Measurements from ENCODE around the gene TYW3.

TYW3 gene, protein sequence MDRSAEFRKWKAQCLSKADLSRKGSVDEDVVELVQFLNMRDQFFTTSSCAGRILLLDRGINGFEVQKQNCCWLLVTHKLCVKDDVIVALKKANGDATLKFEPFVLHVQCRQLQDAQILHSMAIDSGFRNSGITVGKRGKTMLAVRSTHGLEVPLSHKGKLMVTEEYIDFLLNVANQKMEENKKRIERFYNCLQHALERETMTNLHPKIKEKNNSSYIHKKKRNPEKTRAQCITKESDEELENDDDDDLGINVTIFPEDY

DNA sequence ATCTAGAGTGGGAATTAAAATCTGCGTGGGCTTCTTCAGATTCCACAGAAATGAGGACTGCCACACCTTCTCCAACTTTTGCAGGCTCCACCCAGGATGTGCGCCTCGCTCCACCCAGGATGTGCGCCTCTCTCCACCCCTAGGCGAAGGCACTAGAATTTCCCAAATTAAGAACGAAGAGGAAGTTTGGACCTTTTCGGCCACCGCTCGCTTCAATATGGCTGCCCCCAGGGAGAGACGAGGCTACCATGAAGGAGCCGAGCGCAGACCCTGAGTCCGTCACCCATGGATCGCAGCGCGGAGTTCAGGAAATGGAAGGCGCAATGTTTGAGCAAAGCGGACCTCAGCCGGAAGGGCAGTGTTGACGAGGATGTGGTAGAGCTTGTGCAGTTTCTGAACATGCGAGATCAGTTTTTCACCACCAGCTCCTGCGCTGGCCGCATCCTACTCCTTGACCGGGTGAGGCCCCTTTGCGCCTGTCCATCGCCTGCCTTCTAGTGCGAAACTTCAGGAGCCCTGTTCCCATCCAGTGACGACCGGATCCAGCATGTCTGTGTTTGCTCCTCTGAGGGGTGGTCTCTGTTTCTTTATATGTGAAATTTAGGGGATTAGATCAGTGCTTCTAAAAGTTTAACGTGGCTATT is at the start of gene TYW3, which contains the start of gene CRYZ:
Gene TYW3 (plus strand): TSS at position 193 of the 644 bp plus-strand sequence. CDS start 93 bp downstream, at position 286.
Gene CRYZ (minus strand): TSS at position 91 of the 644 bp plus-strand sequence. CDS start 8,229 bp downstream, outside the sequence.
- DNase-seq, result peak; percentile 95

DNA sequence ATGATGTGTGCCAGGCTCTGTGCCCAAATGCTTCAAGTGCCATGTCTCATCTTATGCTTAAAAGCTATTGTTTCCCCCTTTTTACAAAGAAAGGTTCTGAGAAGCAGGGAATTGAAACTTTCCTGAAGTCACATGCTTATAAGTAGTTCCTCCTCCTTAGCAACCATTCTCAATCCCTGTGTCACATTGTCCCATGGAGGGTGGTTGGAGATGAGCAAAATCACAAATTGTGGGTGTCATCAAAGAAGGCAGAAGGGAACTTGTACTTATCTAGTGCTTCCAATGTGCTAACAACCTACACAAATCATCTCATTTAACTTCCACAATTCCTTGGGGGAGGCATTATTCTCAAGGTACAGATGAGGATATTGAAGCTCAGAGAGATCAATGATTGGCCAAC is 49.3 kb upstream of the TYW3 start:
- peak; percentile 24 for DNase-seq

DNA sequence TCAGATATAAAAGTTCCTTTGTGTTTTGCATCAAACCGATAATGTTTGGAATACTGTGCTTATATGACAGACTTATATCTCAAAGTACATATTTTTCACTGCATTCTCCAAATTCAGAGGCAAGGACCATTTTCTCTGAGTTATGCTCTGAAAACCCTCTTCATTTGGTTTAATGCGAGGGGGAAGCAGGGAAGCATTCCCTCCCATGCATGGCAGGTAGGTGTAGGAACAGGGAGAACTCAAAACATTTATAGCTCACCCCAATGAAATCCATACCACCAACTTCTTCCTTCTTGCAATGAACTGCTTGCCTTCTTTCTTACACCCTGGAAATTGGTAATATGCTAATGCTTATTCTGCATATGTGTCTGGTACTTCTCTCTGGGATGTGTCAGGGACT is 48.7 kb upstream of the TYW3 start:
- no peak for DNase-seq

DNA sequence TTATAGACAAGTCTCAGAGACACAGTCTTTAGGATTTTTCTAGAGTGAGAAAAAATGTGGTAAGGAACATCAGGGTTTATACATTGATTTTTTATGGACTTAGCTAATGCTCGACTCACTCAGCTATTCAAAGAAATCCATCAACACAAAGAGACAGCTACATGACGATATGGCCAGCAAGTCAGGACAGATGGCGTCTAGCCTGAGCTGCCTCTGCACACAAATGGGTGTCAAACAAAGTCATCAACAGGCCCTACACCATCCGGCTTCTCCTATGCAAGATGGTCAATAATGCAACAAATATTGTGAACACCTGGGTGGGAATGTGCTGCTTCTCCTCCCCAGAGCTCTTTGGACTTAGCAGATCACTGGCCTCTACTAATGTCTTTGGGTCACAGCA is 46.0 kb upstream of the TYW3 start:
- DNase-seq, result no peak

DNA sequence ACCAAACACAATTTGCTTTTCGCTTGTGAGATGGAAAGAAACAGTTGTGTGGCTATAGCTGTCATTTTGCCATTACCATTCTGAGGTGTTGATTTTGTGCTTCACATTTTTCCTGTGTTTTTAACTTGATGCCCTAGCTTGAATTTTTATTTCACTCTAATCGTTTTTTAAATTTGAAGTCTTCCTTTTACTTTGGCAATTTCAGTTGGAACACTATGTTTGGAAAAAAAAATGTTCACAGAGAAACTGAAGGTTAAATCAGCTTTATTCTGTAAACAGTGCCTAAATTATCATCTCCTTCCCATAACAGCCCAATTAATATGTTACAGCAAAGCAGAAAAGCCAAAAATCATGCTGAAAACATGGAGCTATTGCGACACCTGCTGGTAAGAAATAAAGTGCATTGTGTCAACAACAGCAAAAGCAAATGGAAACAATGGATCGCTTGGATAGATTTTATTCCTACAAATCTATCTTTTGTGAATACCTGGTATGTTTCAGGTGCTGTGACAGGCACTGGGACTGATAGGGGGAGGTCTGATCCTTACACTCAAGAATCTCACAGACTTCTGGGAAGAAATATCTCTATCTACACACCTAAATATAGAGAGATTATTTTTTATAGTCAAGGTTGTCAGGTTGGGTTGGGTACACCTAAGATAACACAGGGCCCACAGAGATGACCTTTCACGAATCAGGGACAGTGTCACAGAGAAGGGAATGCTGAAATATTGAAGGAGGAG is 43.2 kb upstream of the TYW3 start:
- DNase-seq, result peak; percentile 40

DNA sequence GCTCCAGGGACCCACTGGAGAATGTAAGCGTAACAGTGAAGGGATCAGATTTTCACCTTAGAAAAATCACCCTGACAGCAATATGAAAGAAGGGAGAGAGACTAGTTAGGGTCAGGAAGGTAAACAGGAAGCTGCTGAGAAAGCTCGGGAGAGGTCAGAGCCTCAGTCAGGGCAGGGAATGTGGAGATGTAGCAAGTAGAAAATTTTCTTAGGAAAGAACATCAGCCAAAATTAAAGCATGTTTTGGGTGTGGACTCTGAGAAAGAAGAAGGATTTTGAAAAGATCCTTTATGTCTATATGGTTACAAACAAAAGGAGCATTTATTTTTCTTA is 42.6 kb upstream of the TYW3 start:
- no peak for DNase-seq

DNA sequence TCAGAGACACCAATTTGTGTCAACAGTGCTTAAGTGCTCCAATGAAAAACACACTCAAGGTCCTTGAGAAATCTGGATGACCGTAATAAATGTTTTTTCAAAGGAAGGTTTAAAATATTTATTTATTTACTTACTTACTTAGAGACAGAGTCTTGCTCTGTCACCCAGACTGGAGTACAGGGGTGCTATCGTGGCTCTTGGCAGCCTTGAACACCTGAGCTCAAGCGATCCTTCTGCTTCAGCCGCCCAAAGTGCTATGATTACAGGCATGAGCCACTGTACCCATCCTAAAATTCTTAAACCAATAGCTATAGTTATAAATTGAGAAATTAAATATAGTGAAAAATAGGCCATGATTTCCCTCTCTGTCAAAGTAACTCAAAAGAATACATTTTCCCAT is 42.0 kb upstream of the TYW3 start:
- no peak for DNase-seq

DNA sequence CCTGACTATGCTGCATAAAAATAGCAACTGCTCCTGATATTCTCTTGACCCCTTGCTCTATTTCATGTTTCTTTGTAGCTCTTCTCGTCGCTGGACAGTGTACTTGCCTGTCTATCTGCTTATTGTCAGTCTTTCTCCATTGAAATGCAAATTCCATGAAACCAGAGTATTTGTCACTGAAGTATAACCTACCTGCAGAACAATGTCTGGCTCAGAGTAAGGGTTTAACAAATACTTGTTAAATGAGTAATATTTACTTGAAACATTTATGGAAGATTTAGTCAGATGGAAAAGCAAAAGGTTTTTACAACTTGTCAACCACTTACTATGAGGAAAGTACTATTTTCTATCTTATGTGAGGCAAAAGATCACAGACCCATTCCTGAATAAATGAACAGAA is 39.5 kb upstream of the TYW3 start:
- DNase-seq, result no peak

DNA sequence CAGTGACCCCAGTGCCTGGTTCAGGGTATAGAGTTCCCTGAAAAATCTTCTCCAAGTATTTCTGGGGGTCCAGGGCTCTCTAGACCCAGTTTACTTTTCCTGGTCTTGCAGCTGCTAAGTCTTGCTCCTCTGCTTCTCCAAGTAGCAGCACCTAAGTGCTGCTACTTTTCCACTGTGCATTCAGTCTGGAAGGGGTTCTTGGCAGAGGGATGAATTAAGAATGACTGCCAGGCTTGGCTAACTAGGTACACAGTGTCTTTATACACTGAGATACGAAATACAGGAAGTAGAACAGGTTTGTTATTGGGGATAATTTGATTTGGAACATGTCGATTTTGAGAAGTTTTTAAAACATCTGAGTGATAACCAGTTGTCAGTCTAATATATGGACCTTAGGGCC is 35.1 kb upstream of the TYW3 start:
- DNase-seq, result no peak

DNA sequence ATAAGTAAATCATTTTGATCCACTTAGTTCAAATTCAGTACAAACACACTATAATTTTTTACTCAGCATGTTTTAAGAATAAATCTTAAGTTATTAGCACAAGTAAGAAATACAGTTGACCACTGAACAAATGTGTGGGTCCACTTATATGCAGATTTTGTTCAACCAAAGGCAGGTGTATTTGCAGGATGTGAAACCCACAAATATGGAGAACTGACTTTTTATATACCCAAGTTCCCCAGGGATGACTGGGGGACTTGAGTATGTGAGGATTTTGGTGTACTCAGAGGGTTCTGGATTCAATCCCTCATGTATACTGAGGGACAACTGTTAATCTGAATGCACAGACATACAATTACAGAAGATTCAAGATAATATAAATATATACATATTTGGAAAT is 33.6 kb upstream of the TYW3 start:
- DNase-seq, result no peak

DNA sequence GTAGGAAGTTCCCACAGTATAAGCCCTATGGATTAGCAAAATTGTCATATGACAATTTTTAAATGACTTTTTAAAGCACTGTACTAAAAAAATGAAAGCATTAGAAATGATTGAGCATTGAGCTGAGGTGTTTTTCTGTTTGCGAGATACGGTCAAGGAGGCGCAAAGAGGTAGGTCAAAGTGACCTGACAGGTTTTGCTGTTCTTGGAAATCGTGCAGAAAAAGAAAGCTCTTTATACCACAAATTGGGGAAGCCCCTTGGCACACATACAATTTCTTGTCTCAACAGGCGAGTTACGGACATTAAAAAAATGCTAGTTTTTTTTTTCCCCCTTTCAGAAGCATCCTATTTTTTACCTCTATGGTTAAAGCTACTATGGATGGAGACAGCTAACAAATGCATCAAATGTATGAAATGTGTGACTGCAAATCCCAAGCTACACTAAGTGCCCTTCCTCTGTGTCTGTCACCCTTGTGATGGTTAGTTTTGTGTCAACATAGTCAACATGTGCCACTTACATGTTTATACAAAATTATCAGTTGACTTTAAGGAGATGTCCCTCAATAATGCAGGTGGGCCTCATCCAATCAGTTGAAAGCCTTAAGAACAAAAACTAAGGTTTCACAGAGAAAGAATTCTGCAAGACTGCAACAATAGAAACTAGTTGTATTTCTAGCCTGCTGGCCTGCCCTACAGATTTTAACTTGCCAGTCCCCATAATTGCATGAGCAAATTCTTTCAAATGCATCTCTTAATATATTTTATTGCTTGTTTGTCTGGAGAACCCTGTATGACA is 29.4 kb upstream of the TYW3 start:
- no peak for DNase-seq

DNA sequence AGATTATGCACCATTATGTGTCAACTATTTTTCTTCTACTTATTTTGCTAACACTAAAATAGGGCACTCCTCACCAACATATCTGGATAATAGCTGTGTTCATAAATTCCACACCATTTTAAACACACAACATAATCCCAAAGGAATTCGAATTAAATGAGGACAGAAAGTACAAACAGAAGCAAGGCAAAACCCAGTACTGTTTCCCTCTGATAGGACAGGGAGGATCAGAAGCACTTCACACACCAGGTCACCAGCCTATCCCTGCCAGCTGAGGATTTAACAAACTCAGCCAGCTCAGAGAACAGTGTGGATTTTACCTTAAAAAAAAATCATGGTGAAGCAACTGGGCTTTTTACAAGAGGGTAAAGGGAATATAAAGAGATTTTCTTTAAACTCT is 20.1 kb upstream of the TYW3 start:
- DNase-seq, result no peak

DNA sequence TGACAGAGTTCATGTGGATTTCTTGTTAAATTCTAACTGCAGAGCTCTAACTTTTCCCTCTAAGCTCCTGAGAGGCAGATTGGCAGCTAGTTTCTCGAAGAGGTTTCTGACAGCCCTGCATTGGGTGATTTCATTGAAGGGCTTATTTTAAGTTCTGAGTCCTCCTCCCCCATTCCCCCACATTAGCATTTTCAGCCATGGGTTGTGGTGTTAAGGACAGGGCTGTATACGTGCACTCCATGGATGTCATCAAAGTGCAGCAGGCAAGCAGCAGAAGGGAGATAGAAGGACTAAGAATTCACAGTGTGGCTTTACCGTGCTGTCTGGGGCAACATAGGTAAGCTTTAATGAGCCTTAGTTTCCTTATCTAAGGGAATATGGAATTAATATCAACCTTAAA is 19.1 kb upstream of the TYW3 start:
- no peak for DNase-seq

DNA sequence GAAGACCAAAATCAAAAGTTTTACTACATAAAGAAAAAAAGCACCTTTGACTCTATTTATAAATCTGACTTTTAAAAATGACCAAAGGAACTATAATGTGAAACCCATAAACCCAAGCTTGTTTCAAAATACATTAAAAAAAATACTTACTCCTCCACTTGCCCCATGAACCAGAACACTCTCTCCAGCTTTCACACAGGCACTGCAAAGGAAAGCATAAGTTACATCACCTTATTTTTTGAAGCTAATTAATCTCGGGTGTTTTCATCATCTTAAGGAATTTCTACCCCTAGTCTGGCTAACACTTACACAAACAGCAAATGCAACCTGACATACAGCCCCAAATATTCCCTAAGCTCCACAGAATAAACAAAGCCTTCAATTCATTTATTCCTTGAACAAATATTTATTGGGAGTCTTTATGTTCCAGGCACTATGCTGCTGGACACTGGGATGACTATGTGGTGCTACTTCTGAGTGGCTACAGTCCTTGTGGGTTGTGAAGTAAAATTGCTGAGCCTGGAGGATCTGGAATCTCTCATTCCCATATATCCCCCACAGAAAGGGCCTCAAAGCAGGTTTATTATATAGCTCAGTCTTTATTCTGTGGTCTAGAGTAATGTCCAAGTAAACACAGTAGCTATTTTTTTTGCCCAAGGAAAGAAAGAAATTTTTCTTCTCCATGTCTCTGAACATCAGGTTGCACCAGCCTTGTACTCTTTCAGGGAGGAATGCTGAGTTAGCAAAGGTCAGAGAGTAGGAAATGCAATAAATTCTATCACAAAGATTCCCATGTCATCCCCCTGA is 18.3 kb upstream of the TYW3 start:
- no peak for DNase-seq

DNA sequence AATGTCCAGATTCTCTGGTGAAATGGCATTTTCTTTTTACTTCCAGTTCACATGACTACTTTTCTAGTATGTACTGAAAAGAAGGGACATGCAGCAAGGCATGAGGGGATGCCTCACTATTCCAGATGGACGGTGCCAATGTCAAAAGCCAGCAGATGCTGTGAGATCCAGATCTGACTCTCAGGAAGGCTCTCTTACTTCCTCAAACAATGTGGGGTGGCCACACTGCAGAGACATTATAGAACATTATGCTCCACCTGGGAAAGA is 17.8 kb upstream of the TYW3 start:
- DNase-seq, result no peak

DNA sequence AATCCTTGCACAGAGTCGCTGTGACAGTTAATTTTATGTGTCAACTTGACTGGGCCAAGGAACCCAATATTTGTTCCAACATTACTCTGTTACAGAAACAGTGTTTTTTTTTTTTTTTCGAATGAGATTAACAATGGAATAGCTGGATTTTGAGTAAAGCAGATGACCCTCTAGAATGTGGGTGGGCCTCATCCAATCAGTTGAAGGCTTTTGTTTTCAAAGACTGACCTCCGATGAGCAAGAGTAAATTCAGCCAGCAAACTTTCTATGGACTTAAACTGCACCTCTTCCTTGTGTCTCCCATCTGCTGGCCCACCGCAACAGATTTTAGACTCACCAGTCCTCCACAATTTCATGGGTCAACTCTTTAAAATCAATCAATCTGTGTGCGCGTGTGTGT is 17.1 kb upstream of the TYW3 start:
- DNase-seq, result no peak

DNA sequence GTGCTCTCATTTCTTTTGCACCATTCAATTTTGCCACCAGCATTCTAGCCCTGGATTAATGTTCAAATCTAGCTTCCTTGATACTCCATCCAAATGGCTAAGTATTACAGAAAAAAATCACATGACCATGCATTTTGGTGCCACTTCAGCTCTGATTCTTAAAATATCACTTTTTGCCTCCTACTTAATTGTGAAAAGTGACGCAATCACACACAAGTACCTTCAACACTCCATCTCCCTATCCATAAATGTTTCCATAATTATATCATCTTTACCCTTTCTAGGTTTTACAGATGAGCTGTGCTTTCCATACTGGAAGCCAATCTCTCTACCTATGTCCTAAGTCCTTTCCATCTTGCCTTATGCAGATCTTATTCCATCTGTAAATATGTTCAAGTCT is 16.1 kb upstream of the TYW3 start:
- no peak for DNase-seq

DNA sequence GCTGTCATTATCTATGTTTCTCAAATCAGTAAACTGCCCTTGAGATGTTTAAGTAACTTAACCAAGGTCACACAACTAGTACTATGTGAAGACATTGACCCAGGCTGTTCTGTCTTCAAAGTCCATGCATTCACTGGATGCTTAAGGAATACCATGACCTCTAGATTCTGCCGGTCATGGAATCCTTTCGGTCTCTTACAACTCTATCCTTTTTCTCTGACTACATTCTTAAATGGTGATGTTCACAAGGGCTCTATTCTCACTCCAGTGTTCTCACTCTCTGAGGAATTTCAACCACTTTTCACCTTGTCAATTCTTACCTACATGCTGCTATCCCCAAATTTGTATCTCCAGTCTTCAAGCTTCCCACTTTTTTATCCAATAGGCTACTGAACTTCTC is 15.3 kb upstream of the TYW3 start:
- no peak for DNase-seq

DNA sequence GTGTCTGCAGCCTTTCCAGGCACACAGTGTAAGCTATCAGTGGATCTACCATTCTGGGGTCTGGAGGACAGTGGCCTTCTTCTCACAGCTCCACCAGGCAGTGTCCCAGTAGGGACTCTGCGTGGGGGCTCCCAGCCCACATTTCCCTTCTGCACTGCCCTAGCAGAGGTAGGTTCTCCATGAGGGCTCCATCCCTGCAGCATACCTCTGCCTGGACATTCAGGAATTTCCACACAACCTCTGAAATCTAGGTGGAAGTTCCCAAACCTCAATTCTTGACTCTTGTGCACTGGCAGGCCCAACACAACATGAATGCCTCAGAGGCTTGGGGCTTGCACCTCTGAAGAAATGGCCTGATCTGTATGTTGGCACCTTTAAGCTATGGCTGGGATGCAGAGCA is 6.9 kb upstream of the TYW3 start:
- no peak for DNase-seq

DNA sequence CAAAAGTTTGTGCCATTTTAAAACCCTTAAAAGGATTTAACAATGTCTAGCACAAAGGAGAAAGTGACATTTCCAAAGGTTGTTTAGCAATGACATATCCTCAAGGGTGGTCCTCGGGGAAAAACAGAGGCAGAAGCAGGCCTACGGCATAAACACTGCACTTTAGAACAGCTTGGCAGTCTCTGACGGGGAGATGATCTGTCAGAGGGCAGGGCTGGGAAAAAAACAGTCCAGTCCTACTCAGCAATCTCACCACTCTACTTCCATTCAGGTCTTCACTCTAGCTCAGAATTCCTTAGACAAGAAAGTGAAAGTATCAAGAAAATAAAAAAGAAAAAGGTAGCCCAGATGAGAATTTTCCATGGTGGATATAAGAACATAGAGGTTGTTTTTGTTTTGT is 4.2 kb upstream of the TYW3 start:
- no peak for DNase-seq

DNA sequence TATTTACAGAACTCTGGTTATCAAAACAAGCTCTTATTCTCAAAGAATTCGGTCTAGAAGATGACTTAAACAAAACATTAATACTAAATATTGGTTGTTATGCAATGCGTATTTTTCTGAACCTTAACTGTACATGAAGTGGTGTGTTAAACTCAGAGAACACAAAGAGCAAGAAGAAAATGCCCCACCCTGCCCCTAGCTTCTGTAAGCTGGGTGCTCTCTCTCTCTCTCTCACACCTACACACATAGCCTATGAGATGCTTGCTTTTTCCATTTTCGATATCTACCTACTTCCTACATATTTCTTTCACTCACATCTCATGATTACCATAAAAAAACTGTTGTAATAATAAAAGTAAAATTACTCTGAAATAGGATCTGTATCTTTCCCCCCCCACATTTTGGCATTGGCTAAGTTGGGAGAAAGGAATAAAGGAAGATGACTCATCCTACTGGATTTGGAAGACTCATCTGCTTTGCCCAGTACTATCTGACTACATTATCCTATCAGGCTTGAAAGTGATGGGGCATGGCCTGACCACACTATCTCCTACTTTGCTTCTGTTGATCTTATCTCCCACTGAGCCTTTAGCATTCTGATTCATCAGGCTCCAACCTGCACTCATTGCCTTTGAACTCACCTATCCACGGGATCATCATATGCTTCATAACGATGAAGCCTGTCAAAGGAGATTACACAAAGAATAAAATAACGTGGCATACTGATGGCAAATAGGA is 3.0 kb upstream of the TYW3 start:
- DNase-seq, result no peak

DNA sequence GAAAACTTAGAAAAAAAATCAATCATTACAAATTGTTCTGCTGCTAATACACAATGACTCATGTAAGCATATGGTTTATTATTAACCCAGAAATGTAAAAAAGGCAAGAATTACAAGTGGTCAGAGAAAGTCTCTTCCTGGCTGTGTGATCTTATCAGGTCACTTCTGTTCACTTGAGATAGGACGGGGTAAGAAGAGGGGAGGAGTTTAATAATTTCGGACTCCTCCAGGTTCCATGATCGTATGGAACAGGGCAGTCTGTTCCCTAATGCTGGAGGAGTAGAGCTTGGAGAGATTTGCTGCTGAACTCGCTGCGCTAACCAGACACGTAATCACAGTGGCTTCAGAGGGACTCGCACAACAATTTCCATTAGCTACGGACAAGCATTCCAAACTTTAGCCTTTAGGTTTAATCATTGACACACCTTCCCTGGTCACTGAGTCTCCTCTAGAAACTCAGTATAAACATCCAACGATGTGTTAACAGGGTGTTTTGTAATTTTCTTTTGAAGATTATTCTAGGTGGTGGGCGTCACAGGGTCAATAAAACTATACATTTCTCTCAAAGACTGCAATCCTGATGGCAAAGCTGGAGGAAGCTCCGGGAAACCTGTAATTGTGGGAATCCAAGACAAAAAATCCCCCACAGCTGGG is 1.4 kb upstream of the TYW3 start:
- DNase-seq, result no peak
